BJ (cell line): ENCODE measurements around the gene RFX7. TPM values are rescaled to one million over a fixed set of nuclear protein-coding genes. Genes with fewer than 3 reads are reported as not detected.
A peak's percentile ranks its signal among the peaks of the same experiment; 100 is the strongest.

ENCODE experiments used
- CTCF ChIA-PET: fragments of 350-600 bp; formaldehyde crosslinking; extraction: SDS; loops from one replicate; lab custom pipeline; 2021; ENCODE audit warnings: antibody characterized with exemption, inconsistent platforms; lab: Yijun Ruan, JAX
- POLR2A ChIA-PET: fragments of 300-600 bp; sonication (Branson Sonifier 250); formaldehyde crosslinking; extraction: SDS; loops from one replicate; lab custom pipeline; 2021; ENCODE audit warnings: antibody characterized with exemption; lab: Charles Lee
- DNase-seq: peaks from one replicate; pipeline ENCODE4 v3.0.0-alpha.2; 2011; ENCODE audit warnings: low read depth
- H3K27me3 ChIP-seq: 2 replicates; pipeline ENCODE4 v1.6.0; 2011; ENCODE audit warnings: low read length; ENCODE audit not compliant: control insufficient read depth, insufficient read depth
- H3K36me3 ChIP-seq: 2 replicates; pipeline ENCODE4 v1.5.1; 2011; ENCODE audit warnings: low read length; ENCODE audit not compliant: control insufficient read depth, insufficient read depth
- H3K4me3 ChIP-seq: 2 replicates; pipeline ENCODE4 v1.5.1; 2011; ENCODE audit warnings: low read depth, mild to moderate bottlenecking, control low read depth, low read length
- CTCF ChIP-seq: IDR thresholded peaks from 2 replicates; pipeline ENCODE4 v1.5.1; 2011; ENCODE audit warnings: low read depth, mild to moderate bottlenecking, control low read depth, inconsistent platforms, low read length, moderate library complexity; ENCODE audit not compliant: insufficient read depth
- polyA minus RNA-seq: library from RNA; depleted of rRNA, polyadenylated mRNA; stranded (reverse); fragments of >200 nt; gene quantifications from 2 replicates; pipeline ENCODE4 v1.2.3, GENCODE V29; 2011; rRNA and poly(A)+ RNA removed
- polyA plus RNA-seq: library from polyadenylated mRNA; depleted of rRNA; stranded (reverse); fragments of >200 nt; gene quantifications from 2 replicates; pipeline ENCODE4 v1.2.3, GENCODE V29; 2011; rRNA removed

RFX7 gene
- polyA plus RNA-seq: 3.5 and 5.5 TPM in 2 replicates
- 14.2 and 15.0 TPM in 2 replicates for polyA minus RNA-seq

GRCh38 chr15:56243163-56244037 lies at the start of gene RFX7:
Gene RFX7, minus strand, starts transcription at chr15:56243879. Its CDS starts 594 bp downstream, at chr15:56243285.
- Histone ChIP-seq H3K27me3 (no peaks in the 10 kb centered on the region), H3K4me3 (peak within 1 kb of the TSS; percentile 85), H3K36me3 (no peaks in the 10 kb centered on the region)
- POLR2A ChIA-PET: interaction anchor here (0.7 kb wide), 1 partner anchor 1184 kb away, joined by 5 read pairs; no protein-coding TSS in a partner anchor
- DNase-seq: no peak
- TF ChIP-seq CTCF: no peak
- CTCF ChIA-PET: interaction anchor here (0.7 to 1.1 kb wide), 2 partner anchors 111 to 344 kb away, joined by 3 read pairs; no protein-coding TSS in a partner anchor

GRCh38 chr15:56292546-56293316 lies 49.1 kb upstream of the RFX7 start:
- Histone ChIP-seq H3K36me3 (no peaks in the 10 kb centered on the region), H3K4me3 (no peak overlapping the region), H3K27me3 (peaks cover 3% of the 10 kb centered on the region; the same call in 1 of the 2 replicates)
- ChIA-PET POLR2A (no interaction called here), CTCF (no interaction called here)
- no peak for TF ChIP-seq CTCF
- DNase-seq: no peak

- DNase-seq: no peak
- no peaks in the 10 kb centered on the region for H3K36me3 ChIP-seq
- H3K4me3 ChIP-seq: no peak overlapping the region
- no peak for TF ChIP-seq CTCF
- ChIA-PET CTCF (no interaction called here), POLR2A (no interaction called here)
- peaks cover 3% of the 10 kb centered on the region; the same call in 1 of the 2 replicates for H3K27me3 ChIP-seq
Measured at GRCh38 chr15:56291741-56292140, 48.1 kb upstream of the RFX7 start.

- POLR2A ChIA-PET: no interaction called here
- peak; percentile 22; the same call in 1 of the 2 replicates for TF ChIP-seq CTCF
- CTCF ChIA-PET: no interaction called here
- no peak for DNase-seq
- Histone ChIP-seq H3K27me3 (peaks cover 3% of the 10 kb centered on the region; the same call in 1 of the 2 replicates), H3K36me3 (no peaks in the 10 kb centered on the region), H3K4me3 (no peak overlapping the region)
Measured at GRCh38 chr15:56286213-56286612, 42.5 kb upstream of the RFX7 start.

- no peaks in the 10 kb centered on the region for H3K36me3 ChIP-seq
- no peak overlapping the region for H3K4me3 ChIP-seq
- no peak for DNase-seq
- ChIA-PET POLR2A (no interaction called here), CTCF (interaction anchor here (1.0 kb wide), 1 partner anchor 9 kb away, joined by 3 read pairs; no protein-coding TSS in a partner anchor)
- no peak for TF ChIP-seq CTCF
- no peaks in the 10 kb centered on the region for H3K27me3 ChIP-seq
Measured at GRCh38 chr15:56281145-56281544, 37.5 kb upstream of the RFX7 start.
